GM12878 (cell line): ENCODE data around the gene L3HYPDH. TPM values are rescaled to one million over a fixed set of nuclear protein-coding genes. Genes with fewer than 3 reads are reported as not detected.

Experiments
- ATAC-seq: fragments of 200-7000 bp; cut with Tn5 transposase; 3 replicates; pipeline ENCODE4 v1.9.1; 2020; ENCODE audit warnings: mild to moderate bottlenecking, moderate library complexity
- BruUV-seq: library from RNA; stranded (reverse); fragments of 400-500 nt; replicated peaks from 2 replicates; lab custom pipeline; 2021; lab: Mats Ljungman, UMichigan
- CTCF ChIA-PET: fragments of 300-600 bp; sonication (Branson Sonifier 250); formaldehyde crosslinking; extraction: SDS; loops from one replicate; lab custom pipeline; 2021; ENCODE audit warnings: inconsistent platforms; lab: Yijun Ruan, JAX
- POLR2A ChIA-PET: fragments of 350-600 bp; formaldehyde crosslinking; extraction: SDS; loops from one replicate; lab custom pipeline; 2021; ENCODE audit warnings: inconsistent platforms; lab: Charles Lee
- RAD21 ChIA-PET: fragments of 300-600 bp; sonication (Branson Sonifier 250); formaldehyde crosslinking; loops from one replicate; lab custom pipeline; 2023; ENCODE audit warnings: antibody characterized with exemption; ENCODE audit not compliant: unreplicated experiment; lab: Charles Lee
- SMC1A ChIA-PET: fragments of 300-600 bp; sonication (Branson Sonifier 250); formaldehyde crosslinking; loops from one replicate; lab custom pipeline; 2023; ENCODE audit not compliant: unreplicated experiment, uncharacterized antibody; lab: Charles Lee
- DNase-seq: peaks from one replicate; pipeline ENCODE4 v3.0.0-alpha.2; 2011; ENCODE audit warnings: low read depth, low spot score
- FAIRE-seq: peaks from 3 replicates; lab custom pipeline; 2011; peaks lifted over from hg19 to GRCh38; lab: Jason Lieb, UNC
- H2AFZ ChIP-seq: 2 replicates; pipeline ENCODE4 v1.6.0; 2011; ENCODE audit warnings: low read depth, low read length, control low read depth; ENCODE audit not compliant: control insufficient read depth
- H3K27ac ChIP-seq: 2 replicates; pipeline ENCODE4 v1.5.1; 2011; ENCODE audit warnings: control low read depth; ENCODE audit not compliant: control insufficient read depth, insufficient read depth
- H3K27me3 ChIP-seq, 2 experiments: replicated peaks in 1 of 2; 2 replicates each; pipeline versions ENCODE4 v1.6.0 to v1.6.1; 2011; ENCODE audit warnings: low read length in 1 of 2; ENCODE audit not compliant: control insufficient read depth in 2 of 2, insufficient read depth in 2 of 2
- H3K36me3 ChIP-seq, 2 experiments: 2 replicates each; pipeline ENCODE4 v1.5.1; 2011; ENCODE audit warnings: low read length in 1 of 2; ENCODE audit not compliant: control insufficient read depth in 2 of 2, insufficient read depth in 2 of 2
- H3K4me1 ChIP-seq: 2 replicates; pipeline ENCODE4 v1.6.1; 2011; ENCODE audit warnings: mild to moderate bottlenecking, low read length, moderate library complexity, mixed read lengths; ENCODE audit not compliant: control insufficient read depth, insufficient read depth
- H3K4me2 ChIP-seq: 2 replicates; pipeline ENCODE4 v1.6.0; 2011; ENCODE audit warnings: control low read depth; ENCODE audit not compliant: control insufficient read depth, insufficient read depth
- H3K4me3 ChIP-seq: fragments of 200-600 bp; sonication (generic); 2 replicates; pipeline ENCODE4 v1.5.1; 2016
- H3K79me2 ChIP-seq: 2 replicates; pipeline ENCODE4 v1.6.0; 2011; ENCODE audit warnings: low read length; ENCODE audit not compliant: control insufficient read depth, insufficient read depth
- H3K9ac ChIP-seq: 2 replicates; pipeline ENCODE4 v1.8.0; 2011; ENCODE audit warnings: low read length, control low read depth, mixed read lengths; ENCODE audit not compliant: control insufficient read depth, insufficient read depth
- H3K9me3 ChIP-seq: replicated peaks from 3 replicates; pipeline ENCODE4 v1.5.1; 2011; ENCODE audit warnings: mild to moderate bottlenecking, low read length; ENCODE audit not compliant: control insufficient read depth, insufficient read depth
- H4K20me1 ChIP-seq: 2 replicates; pipeline ENCODE4 v1.6.0; 2011; ENCODE audit not compliant: control insufficient read depth, insufficient read depth
- CHD4 ChIP-seq: fragments of 200-600 bp; sonication (generic); IDR thresholded peaks from 2 replicates; pipeline ENCODE4 v1.6.1; 2016; ENCODE audit warnings: mild to moderate bottlenecking
- ESRRA ChIP-seq: IDR thresholded peaks from 2 replicates; pipeline ENCODE4 v1.6.1; 2012; ENCODE audit warnings: mild to moderate bottlenecking, low read length, improper control_type of control experiment
- HCFC1 ChIP-seq: fragments of 150-350 bp; IDR thresholded peaks from 2 replicates; pipeline ENCODE4 v1.6.1; 2014; ENCODE audit warnings: low read length
- IKZF1 ChIP-seq: fragments of 450-650 bp; conservative IDR thresholded peaks from 2 replicates; pipeline ENCODE4 v1.6.1; 2017; ENCODE audit warnings: antibody characterized with exemption, mild to moderate bottlenecking
- MEF2A ChIP-seq: IDR thresholded peaks from 2 replicates; pipeline ENCODE4 v1.6.1; 2011; ENCODE audit warnings: low read depth, mild to moderate bottlenecking, low read length, moderate library complexity; ENCODE audit not compliant: insufficient read depth
- RAD51 ChIP-seq: fragments of 450-650 bp; IDR thresholded peaks from 2 replicates; pipeline ENCODE4 v1.6.1; 2016; ENCODE audit warnings: moderate library complexity, mild to moderate bottlenecking, inconsistent platforms
- RB1 ChIP-seq: fragments of 450-650 bp; formaldehyde crosslinking; IDR thresholded peaks from 2 replicates; pipeline ENCODE4 v1.6.1; 2017; ENCODE audit warnings: mild to moderate bottlenecking, borderline replicate concordance
- SREBF2 ChIP-seq: IDR thresholded peaks from 2 replicates; pipeline ENCODE4 v1.6.1; 2012; ENCODE audit warnings: mild to moderate bottlenecking, low read length
- STAT1 ChIP-seq: fragments of 450-650 bp; conservative IDR thresholded peaks from 2 replicates; pipeline ENCODE4 v1.6.1; 2014; ENCODE audit warnings: antibody characterized with exemption, mild to moderate bottlenecking
- TCF12 ChIP-seq: IDR thresholded peaks from 2 replicates; pipeline ENCODE4 v1.6.1; 2011; ENCODE audit warnings: low read depth, mild to moderate bottlenecking, low read length
- TCF7 ChIP-seq: IDR thresholded peaks from 2 replicates; pipeline ENCODE4 v1.6.1; 2014; ENCODE audit warnings: antibody characterized with exemption, borderline replicate concordance
- WGBS: methylation state at CpG from one replicate; pipeline ENCODE4 v1.1.6; 2016; ENCODE audit warnings: low lambda C conversion rate; ENCODE audit not compliant: insufficient replicate concordance, insufficient coverage; ENCODE audit errors: missing lambda C conversion rate; 5-methylcytosine and 5-hydroxymethylcytosine counted together
- in situ Hi-C: fragments of 300-500 bp; cut with MboI; formaldehyde crosslinking; loops from 9 replicates; pipeline ENCODE4 v1.14.3; 2018; ENCODE audit warnings: mixed read lengths
- intact Hi-C: fragments of 100-400 bp; cut with micrococcal nuclease; formaldehyde crosslinking; loops from one replicate; pipeline ENCODE4 v1.14.2; 2022; ENCODE audit not compliant: unreplicated experiment
- polyA plus RNA-seq, 11 experiments: library from polyadenylated mRNA; depleted of rRNA in 4 of 11; unstranded in 6 of 11; stranded (reverse) in 5 of 11; fragments of >200 nt; fragmentation: Nextera tagmentation in 4 of 11; fragmentation: Illumina TruSeq in 1 of 11; extraction: Ambion mirVana in 4 of 11; extraction: Trizol in 1 of 11; gene quantifications; 1 replicate in 1 of 11; 2 replicates in 10 of 11; pipeline versions ENCODE4 v1.2.1 to v1.2.3, GENCODE V29; 2011 to 2016; ENCODE audit warnings: inconsistent platforms in 2 of 11, missing spikeins in 2 of 11, low read depth in 1 of 11
- total RNA-seq, 4 experiments: library from RNA; depleted of rRNA in 3 of 4; stranded (reverse); fragments of >200 nt in 3 of 4; fragmentation: Illumina TruSeq in 1 of 4; extraction: Trizol in 1 of 4; gene quantifications; 2 replicates each; pipeline versions ENCODE4 v1.2.1 to v1.2.3, GENCODE V29; 2013 to 2021

L3HYPDH gene
- total and polyA plus RNA-seq, 10 of the 15 experiments (the other 5 are each of a cell fraction or from before 2014, with no cell fraction given) = 11.5 to 27.8 (median 15.8) TPM

GRCh38 chr14:59435101-59435500 lies 49.1 kb downstream of the L3HYPDH start (continued):
- no peak for TF ChIP-seq SREBF2
- no peak for TF ChIP-seq TCF7
- TF ChIP-seq, all 136 proteins: peak for 0

- Histone ChIP-seq H3K9ac (no peak overlapping the region), H3K79me2 (no peaks in the 10 kb centered on the region), H2AFZ (no peak overlapping the region), H3K4me2 (no peak overlapping the region), H3K4me1 (no peaks in the 10 kb centered on the region), H4K20me1 (no peaks in the 10 kb centered on the region), H3K36me3 (no peaks in the 10 kb centered on the region), H3K27ac (no peak overlapping the region), H3K9me3 (no peaks in the 10 kb centered on the region), H3K27me3 (no peaks in the 10 kb centered on the region), H3K4me3 (no peak overlapping the region)
- FAIRE-seq (no peak), DNase-seq (no peak), ATAC-seq (no peak)
- no peak for TF ChIP-seq CHD4
- no peak for TF ChIP-seq STAT1
- TF ChIP-seq TCF12 = no peak
- no peak for TF ChIP-seq HCFC1
- no peak for TF ChIP-seq ESRRA
- TF ChIP-seq IKZF1 = no peak
- no peak for TF ChIP-seq MEF2A
- no peak for TF ChIP-seq RAD51
- TF ChIP-seq RB1 = no peak
- intact Hi-C loops (no loop called here), in situ Hi-C loops (no loop called here)
- BruUV-seq = no TSS peak
- ChIA-PET CTCF (interaction anchor here (1.2 to 3.0 kb wide), 6 partner anchors 100 to 305 kb away, joined by 3 to 16 read pairs (median 6); no protein-coding TSS in a partner anchor), POLR2A (no interaction called here), SMC1A (interaction anchor here (0.6 to 1.1 kb wide), 2 partner anchors 10 to 344 kb away, joined by 3 to 6 read pairs; no protein-coding TSS in a partner anchor), RAD21 (interaction anchor here (1.6 to 2.2 kb wide), 2 partner anchors 14 to 305 kb away, joined by 5 to 10 read pairs; no protein-coding TSS in a partner anchor)
- WGBS = 70% methylated on average over 4 of the region's 4 CpGs
Measured at GRCh38 chr14:59429790-59430189, 54.4 kb downstream of the L3HYPDH start.
